Measurements from ENCODE around the gene ZNF524.
A peak's percentile ranks its signal among the peaks of the same experiment; 100 is the strongest.
"Not testable (repeated sequence)": the region's sequence is repeated elsewhere in the genome, so short reads cannot be mapped to it uniquely, and the experiment has no call there.

ZNF524 gene, protein sequence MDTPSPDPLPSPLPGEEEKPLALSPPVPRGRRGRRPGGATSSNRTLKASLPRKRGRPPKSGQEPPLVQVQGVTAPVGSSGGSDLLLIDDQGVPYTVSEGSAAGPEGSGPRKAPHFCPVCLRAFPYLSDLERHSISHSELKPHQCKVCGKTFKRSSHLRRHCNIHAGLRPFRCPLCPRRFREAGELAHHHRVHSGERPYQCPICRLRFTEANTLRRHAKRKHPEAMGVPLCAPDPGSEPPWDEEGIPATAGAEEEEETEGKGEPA

DNA sequence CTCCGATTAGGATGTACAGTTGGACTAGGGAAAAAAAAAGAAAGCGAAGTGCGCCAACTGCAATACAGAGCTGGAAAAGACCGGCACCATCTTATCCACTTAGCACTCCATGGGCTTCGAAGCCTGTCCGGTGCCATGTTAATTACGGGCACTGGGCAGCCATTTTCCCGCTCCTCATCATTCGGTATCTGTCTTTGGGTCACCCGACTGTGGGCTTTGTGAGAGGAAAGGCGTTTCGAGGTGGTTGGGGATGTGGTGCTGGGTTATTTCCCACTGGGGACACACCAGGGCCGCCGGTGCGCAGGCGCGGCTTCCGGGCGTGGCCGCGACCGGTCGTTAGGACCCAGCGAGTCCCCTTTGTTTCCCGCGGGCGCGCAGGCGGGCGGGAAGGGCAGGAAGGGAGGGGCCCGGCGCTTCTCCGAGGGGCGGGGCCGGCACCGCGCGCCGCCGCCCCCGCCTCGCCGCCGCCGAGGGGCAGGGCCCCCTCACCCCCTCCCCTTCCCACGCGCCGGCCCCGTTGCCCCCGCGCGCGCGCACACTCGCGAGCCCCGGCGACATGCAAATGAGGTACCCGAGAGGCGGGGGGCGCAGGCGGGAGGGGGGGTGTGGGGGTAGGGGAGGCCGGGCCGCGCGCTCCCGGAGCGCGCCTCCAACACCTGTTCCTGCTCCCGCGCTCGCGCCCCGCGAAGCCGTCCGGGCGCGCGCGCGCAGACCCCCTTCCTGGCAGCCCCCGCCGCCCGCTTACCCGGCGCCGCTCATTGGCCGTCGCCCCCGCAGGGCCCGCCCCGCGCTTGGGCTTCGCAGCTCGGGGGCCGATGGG, at the start of gene ZNF524:
Gene ZNF524, plus strand, starts transcription at position 447 of the 820 bp plus-strand sequence. CDS start 1,825 bp downstream, outside the sequence.
- DNase-seq = peak; percentile 99

DNA sequence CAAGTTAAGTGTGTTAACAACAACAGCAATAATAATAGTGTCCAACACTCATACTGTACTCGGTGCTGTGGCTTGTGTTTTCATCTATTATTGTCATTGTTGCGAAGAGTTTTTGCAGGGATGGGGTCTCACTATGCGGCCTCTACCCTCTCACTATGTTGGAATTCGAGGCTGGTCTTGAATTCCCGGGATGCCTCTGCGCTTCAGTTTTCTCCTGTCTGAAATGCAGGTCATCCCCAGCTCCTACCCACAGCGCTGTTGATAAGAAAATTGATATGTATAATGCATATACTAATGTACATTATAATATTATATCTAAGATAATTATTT, 49.8 kb upstream of the ZNF524 start:
- DNase-seq = no peak

DNA sequence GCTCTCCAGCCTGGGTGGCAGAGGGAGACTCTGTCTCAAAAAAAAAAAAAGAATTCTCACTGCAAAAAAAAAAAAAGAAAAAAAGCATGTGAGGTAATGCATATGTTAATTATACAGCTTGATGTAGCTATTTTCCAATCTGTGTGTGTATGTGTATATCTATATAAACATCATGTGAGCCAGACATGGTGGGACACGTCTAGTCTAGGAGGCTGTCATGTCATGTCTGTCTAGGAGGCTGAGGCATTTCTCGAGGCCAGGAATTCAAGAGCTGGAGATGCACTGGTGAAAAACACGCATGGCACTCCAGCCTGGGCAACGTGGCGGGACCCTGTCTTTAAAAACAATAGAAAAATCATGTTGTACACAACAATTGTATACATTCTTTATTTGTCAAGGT, 47.9 kb upstream of the ZNF524 start:
- no peak for DNase-seq

DNA sequence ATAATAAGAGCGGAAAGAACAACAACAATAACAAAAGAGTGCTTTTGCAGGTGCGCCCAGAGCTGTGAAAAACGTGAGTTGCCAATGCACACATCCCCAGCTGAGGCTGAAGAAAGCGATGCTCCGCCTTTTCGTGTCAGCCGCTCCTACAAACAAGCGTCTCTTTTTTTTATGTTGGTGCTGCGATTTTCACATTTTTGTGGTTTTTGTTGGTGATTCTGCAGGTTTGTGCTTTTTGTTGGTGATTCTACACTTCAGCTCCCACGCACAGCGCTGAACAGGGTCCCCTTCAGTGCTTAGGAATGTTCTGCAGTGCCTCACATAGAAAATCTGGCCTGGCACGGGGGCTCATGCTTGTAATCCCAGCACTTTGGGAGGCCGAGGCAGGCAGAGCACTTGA, 47.5 kb upstream of the ZNF524 start:
- no peak for DNase-seq

DNA sequence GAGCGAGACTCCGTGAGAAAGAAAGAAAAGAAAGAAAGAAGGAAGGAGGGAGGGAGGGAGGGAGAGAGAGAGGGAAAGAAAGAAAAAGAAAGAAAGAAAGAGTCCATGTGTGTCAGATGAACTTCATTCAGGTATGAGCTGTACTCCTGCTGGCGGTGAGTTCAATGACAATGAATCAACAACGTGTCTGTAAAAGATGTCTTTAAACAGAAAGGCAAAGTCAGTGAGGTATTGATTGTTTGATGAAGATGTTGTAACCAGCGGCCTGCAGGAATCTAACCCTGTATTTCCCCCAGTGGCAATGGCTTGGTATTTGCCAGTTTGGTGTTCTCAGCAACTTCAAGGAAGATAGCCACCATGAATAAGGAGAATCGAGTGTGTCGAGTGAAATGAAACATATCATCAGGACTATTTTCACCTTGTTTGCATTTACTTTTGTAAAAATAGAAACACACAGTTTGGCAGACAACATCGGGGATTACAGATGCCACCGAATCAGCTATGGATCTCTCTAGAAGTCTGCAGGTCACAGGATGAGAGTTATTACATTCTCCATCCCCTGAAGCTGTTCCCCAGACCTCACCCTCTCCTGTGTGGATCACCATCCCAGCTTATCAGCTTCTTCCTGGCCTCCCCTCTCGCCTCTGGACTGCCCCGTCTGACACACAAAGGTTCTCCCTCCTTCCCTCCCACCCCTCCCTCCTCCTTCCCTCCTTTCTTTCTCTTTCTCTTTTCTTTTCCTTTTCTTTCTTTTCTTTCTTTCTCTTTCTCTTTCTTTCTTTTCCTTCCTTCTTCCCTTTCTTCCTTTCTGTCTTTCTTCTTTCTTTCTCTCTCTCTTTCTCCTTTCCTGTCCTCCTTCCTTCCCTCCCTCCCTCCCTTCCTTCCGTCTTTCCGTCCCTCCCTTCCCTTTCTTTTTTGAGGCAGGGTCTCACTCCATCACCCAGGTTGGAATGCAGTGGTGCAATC, 46.6 kb upstream of the ZNF524 start:
- no peak for DNase-seq

DNA sequence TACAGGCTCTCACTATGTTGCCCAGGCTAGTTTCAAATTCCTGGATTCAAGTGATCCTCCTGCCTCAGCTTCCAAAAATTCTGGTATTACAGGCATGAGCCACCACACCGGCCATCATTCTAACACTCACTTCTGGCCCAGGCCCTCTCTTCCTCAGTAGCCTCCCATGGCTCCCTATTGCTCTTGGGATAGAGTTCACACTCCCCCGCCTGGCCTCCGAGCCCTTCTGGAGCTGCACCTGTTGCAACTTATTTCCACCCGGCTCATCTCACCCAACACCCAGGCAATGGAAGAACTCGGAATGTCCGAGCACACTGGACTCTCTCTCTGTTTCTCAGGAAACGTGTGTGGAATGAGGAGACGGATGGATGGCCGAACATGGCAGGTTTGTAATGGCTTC, 45.8 kb upstream of the ZNF524 start:
- no peak for DNase-seq

DNA sequence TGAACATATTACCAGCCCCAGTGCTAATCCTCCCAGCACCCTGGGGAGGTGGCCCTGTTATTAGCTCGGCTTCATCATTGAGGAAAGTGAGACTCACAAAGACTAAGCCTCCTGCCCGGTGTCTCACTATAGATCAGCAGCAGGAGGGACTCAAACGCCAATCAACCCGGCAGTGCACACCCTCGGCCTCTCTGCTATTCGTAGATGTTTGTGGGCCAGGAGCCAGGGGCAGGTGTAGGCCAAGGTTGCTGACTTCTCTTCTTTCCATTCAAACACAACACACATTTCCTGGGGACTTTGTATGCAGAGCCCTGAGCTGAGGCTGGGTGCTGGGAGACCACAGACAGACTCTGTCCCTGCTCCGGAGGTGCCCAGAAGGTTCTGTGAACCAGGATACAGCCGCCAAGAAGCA, 45.3 kb upstream of the ZNF524 start:
- no peak for DNase-seq

DNA sequence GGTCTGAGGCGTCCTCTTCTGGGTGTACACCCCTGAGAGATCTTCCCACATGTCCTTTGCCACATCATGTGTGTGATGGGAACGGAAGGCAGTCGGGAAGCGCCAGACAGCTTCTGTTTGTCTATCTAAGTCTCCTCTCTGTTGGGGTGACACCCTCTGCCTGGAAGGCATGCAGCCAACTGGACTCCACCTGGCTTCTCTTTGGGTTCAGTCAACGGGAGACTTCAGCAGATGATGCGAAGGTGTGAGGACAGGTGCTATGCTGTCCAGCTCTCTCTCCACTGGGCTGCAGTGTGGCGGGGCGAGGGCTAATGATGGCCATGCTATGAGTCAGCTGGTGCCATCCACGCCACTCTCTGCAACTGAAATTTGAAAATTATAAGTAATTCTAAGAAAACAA, 40.4 kb upstream of the ZNF524 start:
- DNase-seq = no peak

DNA sequence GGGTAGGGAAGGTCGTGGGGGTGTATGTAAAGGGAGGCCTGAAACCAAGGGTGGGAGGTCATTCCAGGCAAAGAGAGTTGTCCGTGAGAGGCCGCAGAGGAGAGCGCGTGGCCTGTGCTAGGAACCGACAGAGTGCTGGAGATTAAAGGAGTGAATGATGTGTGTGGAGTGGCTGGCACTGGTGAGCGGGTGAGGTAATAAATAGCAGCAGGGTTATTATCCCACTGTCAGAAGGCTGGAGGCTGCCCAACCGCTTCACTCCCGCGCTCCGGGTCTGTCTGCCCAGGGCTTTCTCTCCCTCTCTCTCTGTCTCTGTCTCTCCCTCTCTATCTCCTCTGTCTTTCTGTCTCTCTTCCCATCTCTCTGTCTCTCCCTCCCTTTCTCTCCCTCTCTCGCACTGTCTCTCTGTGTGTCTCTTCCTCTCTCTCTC, 36.8 kb upstream of the ZNF524 start:
- peak; percentile 87 for DNase-seq

DNA sequence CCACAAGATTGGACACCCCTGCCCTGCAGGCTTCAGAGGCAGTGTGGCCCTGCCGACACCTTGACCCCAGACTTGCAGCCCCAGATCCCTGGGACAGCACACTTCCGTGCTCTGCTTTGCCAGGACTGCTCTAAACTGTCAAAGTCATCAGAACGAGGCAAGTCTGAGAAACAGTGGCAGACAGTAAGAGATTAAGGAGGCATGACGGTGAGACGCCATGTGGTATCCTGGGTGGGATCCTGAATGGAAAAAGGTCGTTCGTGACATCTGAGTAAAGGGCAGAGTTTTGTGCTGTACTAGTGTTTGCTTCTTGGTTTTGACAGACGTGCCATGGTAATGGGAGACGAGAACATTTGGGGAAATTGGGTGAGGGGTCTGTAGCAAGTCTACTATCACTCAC, 33.3 kb upstream of the ZNF524 start:
- DNase-seq = no peak

DNA sequence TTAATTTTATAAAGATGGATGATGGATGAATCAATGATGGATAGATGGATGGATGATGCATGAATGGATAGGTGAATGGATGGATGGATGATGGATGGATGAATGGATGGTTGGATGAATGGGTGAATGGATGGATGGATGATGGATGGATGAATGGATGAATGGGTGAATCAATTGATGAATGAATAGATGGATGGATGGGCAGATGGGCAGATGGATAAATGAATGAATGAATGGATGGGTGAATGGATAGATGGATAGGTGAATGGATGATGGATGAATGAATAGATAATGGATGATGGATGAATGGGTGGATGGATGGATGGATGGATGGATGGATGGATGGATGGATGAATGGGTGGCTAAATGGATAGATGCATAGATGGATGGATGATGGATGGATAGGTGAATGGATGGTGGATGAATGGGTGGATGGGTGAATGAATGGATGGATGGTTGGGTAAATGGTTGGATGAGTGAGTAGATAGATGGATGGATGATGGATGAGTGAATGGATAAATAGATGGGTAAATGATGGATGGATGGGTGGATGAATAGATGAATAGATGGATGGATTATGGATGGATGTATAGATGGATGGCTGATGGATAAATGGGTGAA, 32.3 kb upstream of the ZNF524 start:
- no peak for DNase-seq

DNA sequence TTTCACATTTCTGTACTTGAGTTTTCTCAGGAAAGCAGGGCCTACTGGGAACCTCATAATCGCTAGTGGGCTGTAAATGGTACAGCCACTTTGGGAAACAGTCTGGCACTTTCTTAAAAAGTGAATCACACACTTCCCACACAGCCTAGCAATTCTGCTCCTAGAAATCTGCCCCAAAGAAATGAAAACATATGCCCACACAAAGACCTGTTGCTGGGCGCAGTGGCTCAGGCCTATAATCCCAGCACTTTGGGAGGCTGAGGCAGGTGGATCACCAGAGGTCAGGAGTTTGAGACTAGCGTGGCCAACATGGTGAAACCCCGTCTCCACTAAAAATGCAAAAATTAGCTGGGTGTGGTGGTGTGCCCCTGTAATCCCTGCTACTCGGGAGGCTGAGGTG, 30.6 kb upstream of the ZNF524 start:
- DNase-seq = not testable (repeated sequence)

DNA sequence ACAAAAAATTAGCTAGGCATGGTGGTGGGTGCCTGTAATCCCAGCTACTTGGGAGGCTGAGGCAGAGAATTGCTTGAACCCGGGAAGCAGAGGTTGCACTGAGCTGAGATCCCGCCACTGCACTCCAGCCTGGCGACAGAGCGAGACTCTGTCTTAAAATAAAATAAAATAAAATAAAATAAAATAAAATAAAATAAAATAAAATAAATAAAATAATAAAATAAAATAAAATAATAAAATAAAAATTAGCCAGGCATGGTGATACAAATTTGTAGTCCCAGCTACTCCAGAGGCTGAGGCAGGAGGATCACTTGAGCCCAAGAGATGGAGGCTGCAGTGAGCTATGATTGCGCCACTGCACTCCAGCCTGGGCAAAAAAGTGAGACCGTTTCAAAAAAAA, 26.2 kb upstream of the ZNF524 start:
- DNase-seq = not testable (repeated sequence)

DNA sequence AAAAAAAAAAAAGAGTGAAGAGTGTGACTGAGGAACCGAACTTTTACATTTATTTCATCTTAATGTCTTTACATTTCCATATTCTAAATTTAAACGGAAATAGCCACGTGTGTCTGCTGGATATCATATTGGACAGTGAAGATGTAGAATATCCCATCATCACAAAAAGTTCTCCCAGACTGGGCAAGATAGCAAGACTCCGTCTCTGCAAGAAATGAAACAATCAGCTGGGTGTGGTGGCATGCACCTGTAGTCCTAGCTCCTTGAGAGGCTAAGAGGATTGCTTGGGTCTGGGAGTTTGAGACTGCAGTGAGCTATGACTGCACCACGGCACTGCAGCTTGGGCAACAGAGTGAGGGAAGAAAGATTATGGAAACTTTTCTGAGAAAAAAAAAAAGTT, 23.3 kb upstream of the ZNF524 start:
- no peak for DNase-seq

DNA sequence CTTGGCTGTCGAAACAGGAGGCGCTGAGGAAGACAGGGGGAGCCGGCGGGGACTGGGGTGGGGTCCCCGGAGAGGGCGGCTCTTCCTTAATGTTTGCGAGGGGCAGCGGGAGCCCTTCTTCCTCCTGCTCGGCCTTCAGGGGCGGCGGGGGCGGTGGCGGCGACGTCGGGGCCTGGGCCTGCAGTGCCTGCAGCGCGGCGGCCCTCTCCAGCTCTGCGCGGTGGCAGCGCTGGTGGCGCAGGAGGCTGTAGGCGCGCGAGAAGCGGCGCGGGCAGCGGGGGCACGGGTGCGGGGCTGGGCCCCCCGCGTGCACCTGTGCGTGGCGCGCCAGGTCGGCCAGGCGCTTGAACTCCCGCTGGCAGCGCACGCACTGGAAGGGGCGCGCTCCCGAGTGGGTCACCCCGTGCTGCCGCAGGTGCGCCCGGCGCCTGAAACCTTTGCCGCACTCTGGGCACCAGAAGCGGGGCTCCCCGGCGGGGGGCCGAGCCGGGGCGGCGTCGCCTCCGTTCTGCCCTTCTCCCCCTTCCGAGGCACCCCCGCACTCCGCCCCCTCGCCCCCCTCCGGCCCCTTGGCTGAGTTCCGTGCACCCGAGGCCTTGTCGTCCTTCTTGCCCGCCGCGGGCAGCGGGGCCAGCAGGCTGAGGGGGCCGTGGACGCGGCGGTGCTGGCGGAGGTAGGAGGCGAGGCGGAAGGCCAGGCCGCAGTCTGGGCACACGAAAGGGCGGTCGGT, 21.9 kb upstream of the ZNF524 start:
- DNase-seq = no peak

DNA sequence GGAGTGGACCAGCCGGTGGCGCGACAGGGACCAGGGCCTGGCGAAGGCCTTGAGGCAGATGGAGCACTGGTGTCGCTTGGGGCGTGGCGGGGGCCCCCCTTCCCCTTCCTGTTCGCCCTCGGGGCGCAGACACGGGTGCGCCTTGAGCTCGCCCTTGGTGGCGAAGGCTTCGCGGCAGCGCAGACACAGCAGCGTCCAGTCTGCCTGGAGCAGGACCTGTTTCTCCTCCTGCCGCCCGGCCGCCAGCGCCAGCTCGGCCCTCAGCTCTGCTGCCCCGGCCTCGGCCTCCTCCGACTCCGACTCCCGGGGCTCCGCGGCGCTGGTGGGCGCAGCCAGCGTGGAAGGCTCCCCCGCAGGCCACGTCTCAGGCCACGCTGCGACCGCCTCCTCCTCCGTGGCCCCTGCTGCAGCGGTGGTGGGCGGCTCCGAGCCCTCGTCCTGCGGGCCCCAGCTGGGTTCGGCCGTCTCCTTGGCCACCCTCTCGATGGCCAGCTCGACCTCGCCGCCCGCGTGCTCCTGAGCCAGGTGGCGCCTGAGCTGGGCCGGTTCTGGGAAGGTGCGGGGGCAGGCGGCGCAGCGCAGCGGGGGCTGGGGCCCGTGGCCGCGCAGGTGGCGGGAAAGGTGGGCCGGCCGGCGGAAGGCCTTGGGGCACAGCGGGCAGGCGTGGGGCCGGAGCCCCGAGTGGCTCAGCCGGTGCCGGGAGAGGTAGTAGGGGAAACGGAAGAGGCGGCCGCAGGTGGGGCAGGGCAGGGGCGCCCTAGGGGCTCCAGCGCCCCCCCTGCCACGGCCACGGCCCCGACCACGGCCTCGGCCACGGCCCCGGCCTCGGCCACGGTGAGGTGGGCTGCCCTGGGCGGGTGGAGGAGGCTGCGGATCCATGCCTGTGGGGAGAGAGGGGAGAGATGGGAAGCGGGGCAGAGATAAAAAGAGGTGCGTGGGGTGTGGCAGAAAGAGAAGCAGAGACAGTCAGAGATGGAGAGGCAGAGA, 21.0 kb upstream of the ZNF524 start:
- DNase-seq = no peak

DNA sequence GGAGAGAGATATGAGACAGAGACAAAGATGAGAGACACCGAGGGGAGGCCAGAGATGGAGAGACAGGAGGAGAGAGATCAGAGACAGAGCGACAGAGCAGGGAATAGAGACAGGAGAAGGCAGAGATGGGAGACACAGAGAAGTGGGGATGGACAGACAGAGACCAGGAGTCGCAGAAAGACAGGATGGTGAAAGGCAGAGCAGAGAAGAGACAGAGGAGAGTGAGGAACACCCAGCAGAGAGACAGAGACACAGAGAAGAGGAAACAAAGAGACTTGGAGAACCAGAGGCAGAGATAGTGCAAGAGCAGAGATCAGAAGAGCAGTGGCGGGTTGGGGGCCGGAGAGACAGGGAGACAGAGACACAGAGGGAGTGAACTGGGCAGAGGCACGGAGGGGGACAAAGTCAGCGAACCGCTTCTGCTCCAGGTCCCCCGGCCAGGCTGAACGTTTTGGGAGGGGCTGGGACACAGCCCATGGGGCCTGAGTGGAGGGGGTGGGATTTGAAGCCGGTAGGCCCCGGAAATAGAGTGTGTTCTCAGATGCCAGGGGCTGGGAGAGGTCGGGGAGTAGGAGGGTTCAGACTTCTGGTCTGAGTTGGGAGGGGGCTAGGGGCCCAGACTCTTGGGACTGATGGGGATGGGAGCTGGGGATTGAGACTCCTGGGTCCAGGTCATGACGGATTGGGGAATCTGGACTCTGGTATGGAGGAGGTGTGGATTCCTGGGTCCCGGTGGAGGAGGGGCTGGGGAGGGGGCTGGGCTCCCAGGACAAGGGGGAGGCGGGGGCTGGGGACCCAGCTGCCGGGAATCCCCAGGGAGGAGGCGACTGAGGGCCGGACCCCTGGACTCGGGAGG, 20.1 kb upstream of the ZNF524 start:
- peak; percentile 56 for DNase-seq

DNA sequence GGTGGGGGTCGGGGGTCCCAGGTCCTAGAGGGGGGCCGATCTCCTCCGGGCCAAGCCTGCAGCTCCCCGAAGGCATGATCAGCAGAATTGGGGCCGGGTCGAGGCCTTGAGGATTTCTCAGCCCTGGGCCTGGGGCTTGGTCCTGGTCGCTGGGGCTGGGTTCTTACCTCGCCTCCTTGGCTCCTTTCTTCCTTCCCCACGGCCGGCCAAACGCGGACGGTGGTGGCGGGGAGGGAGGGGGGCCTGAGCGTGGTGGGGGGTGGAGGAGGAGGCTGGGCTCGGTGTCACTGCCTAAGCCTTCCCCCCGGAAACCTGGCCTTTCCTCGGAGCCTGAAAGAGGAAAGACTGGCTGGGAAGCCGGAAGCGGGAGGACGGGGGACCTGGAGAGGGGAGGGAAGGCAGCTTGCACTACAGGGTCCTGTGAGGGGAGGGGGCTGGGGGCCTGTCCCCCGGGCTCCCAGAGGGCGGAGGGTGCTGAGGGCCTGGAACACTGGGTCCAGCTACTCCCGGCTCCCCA, 19.4 kb upstream of the ZNF524 start, which contains the start of gene ZNF579:
Gene ZNF579, minus strand, starts transcription at position 221 of the 517 bp plus-strand sequence. CDS start 1,209 bp downstream, outside the sequence.
- peak; percentile 98 for DNase-seq

DNA sequence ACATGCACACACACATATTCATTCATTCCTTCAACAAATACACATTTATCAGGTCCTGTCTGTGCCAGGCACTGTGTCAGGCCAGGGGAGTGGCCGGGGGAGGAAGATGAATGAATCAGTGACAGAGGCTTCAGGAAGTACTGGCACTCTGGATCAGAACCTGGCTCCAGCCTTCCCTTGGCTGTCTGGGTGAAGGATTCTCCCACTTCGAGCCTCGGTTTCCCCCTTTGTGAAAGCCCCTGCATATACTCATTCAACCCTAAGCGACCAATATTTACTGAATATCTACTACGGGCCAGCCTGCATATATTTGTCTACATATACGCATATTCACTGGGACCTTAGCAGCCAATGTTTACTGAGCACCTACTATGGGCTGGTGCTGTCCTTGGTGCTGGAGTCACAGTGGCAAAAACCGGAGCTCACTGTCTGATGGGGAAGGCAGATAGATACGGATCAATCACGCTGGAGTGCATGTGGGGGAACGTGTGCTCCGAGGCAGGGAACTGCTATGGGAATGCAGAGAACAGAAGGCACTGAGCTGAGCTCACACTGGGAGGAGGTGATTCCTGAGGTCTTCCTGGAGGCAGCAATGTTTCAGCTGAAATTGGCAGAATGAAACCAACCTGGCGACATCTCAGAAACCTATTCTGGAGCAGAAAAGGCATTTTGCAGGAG, 18.8 kb upstream of the ZNF524 start:
- no peak for DNase-seq
